GM12874 (cell line): Measurements from ENCODE around the gene TMEM132D.

ENCODE experiments used
- CTCF ChIP-seq: IDR thresholded peaks from 2 replicates; pipeline ENCODE4 v1.5.1; 2011; ENCODE audit warnings: low read depth, mild to moderate bottlenecking, control low read depth, low read length, moderate library complexity; ENCODE audit not compliant: insufficient read depth

TMEM132D gene

DNA sequence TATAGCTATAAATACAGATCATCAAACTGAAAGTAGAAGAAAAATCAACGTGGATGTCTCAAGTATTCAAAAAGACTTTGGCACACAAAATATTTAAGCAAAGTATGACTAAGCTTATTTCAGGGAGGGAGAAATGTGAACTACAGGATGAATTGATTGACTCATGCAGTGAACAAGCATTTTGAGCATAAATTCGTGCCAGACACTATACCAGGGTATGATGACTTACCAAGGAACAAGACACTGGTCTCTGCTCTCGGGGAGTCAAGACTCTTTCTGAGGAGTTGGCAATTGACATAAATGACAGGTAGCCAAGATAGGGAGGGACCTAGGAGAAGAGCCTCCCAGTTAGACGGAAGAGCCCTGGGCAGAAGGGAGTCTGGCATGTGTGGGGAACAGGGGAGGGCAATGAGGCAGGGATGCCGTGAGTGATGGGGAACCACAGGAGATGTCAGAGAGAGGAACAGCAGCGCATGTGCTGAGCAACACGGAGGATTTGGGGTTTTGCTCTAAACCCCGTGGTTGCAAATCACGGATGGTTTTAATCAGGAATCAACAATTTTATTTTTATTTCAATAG lies 115.2 kb downstream of the TMEM132D start:
- no peak for TF ChIP-seq CTCF

DNA sequence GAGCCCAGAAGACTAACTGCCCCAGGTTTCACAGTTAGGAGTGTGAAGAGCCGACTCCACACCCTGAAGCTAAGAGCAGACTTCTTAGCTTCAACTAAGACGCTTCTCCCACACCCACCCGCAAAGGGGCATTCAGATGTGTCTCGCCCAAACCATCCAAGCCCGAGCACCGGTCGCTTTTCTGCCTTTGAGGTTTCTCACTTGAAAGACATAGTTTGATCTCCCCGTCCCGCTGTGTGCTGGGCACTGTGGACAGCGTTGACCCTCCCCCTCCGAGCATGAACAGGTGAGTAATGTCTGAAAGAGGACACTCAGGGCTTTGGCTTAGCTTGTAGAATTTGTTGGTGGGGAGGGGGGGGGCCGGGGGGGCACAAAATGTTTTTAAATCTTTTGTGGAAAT lies 123.8 kb downstream of the TMEM132D start:
- TF ChIP-seq CTCF = no peak

DNA sequence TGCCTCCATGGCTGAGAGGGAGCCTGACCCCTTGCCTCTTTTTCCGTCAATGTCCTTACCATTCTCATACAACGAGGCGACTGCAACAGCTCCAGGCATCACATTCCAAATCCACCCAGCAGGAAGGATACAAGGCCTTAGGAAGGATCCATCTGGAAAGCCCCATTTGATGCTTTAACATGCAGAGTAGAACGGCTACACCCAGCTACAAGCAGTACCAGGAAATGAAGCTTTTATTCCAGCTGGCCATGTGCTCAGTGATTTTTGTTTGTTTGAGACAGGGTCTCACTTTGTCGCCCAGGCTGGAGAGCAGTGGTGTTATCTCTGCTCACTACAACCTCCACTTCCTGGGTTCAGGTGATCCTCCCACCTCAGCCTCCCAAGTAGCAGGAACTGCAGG lies 124.8 kb downstream of the TMEM132D start:
- TF ChIP-seq CTCF = no peak

GRCh38 chr12:129776977-129777667 lies 126.7 kb downstream of the TMEM132D start:
- no peak for TF ChIP-seq CTCF

- TF ChIP-seq CTCF = no peak
Measured at GRCh38 chr12:129772501-129773493, 131.0 kb downstream of the TMEM132D start.

DNA sequence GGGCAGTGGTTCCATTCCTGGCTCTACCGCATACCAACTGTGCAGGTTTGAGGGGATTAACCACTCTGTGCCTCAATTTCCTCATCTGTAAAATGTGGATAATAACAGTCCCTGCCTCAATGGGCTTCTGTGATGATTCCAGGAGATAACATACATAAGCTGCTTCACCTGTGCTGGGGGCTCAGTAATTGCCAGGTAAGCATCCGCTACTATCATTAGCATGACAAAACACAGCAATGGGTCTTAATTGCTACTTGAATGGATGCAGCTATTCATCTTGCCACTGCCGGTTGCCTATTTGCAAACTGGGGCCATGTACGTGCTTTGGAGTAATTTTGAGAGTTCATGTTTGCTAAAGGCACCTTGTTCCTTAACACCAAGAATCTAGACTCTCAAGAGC lies 132.6 kb downstream of the TMEM132D start:
- TF ChIP-seq CTCF = no peak

GRCh38 chr12:129765719-129766118 lies 138.1 kb downstream of the TMEM132D start:
- TF ChIP-seq CTCF = no peak
